Stimulated activated CD8-positive, alpha-beta memory T cell treated with anti-CD3 and anti-CD28 coated beads, Interleukin-12 subunit alpha, Interleukin-12 subunit beta, amount 100 ng/mL, for 4 hours (primary cell): ENCODE measurements around the gene PLXNB3.
"Not testable (repeated sequence)": the region's sequence is repeated elsewhere in the genome, so short reads cannot be mapped to it uniquely, and the experiment has no call there.

ENCODE experiments used
- DNase-seq: peaks from one replicate; pipeline ENCODE4 v3.0.0-alpha.2; 2020; ENCODE audit warnings: low read depth

Gene PLXNB3

GRCh38 chrX:153816831-153817690, 53.0 kb downstream of the PLXNB3 start:
- no peak for DNase-seq

DNA sequence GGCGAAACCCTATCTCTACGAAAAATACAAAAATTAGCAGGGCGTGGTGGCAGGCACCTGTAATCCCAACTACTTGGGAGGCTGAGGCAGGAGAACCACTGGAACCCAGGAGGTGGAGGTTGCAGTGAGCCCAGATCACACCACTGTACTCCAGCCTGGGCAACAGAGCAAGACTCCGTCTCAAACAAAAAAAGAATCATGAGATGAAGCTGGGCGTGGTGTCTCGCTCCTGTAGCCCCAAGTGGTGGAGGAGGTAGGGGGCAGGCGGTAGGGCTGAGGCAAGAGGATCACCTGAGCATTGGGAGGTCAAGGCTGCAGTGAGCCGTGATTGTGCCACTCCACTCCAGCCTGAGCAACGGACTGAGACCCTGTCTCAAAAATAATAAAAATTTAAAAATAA, 54.0 kb downstream of the PLXNB3 start:
- DNase-seq = not testable (repeated sequence)

- DNase-seq = peak; percentile 32
Observed at GRCh38 chrX:153818571-153819383, 54.7 kb downstream of the PLXNB3 start.

DNA sequence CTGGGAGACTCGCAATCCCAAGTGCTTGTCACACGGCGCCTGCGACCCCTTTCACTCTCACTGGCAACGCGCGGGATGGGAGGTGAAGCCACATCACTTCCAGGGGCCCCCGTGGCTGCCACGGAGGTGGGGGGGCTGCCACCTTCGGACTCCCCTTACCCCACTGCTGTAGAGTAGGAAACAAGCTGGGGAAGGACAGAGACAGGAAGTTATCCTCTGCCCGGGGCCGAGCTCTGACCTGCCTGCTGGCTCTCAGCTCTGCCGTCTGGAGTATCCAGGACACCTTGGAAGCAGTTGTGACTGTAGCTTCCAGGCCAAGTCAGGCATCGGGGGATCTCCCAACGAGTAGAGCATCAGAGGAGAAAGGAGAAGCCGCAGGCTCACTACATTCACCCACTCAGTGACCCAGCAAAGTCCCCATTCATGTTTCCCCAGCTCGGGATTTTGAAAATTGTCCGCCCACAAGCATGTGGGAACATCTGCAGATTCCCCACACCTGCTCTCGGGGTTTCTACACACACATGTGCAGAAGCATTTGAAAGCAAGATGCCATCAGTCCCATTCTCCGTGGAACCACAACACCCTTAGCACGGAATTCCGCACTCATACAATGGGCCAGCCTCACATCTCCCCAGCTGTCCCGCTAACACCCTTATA, 55.5 kb downstream of the PLXNB3 start:
- no peak for DNase-seq

DNA sequence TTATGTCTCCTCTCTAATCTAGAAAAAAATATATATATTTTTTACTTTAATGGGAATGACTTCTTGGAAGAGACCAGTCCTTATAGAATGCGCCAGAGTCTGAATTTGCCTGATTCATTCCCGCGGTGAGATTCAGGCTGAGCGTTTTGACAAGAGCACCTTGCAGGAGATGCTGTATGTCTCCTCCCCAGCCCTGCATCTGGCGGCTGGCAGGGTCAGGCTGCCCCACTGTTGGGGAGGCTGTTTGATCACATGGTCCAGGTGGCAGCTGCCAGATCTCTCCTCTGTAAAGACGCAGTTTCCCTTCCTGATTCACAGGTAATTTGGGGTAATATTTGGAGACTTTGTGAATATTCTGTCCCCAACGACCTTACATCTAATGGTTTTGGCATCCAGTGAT, 56.6 kb downstream of the PLXNB3 start:
- DNase-seq = no peak

DNA sequence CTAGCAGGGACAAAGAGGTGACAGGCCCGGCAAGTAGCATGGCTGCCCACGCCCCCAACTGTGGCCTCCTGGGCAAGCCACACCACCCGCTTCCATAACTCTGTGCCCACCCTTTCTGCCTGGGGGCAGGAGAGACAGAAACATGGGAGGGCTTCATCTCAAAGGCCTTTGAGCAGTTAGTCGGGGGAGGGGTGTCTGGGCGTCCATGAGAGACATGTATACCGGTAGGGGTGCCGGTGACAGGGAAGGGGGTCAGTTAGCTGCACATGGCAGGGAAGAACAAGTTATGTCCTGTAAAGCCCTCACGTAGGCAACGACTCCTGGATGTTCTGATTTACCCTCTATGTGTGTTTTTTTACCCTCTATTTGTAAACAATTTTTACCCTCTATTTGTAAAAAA, 57.0 kb downstream of the PLXNB3 start:
- no peak for DNase-seq

DNA sequence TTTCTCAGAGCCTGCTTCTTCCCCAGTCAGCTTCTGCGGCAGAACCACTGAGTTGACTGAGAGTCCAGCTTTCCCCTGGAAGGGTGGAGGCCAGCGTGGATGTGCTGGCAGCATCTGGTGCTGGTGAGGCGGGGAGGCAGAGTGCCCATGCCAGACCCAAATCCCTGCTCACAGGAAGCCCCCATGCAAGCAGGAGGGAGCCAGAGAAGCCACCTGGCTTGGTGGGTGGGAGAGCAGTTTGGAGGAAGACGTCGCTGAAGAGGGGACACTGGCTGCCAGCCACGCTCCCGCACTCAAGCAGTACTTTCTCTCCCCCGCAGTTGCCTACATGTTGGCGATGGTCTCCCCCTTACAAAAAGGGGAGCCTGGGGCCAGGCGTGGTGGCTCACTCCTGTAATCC, 60.3 kb downstream of the PLXNB3 start:
- DNase-seq = no peak

GRCh38 chrX:153825042-153825441, 61.0 kb downstream of the PLXNB3 start:
- no peak for DNase-seq
